ENCODE results near the gene KLHL6.
"Not testable (repeated sequence)": the region's sequence is repeated elsewhere in the genome, so short reads cannot be mapped to it uniquely, and the experiment has no call there.

The KLHL6 gene

GRCh38 chr3:183447206-183448001 lies 108.1 kb downstream of the KLHL6 start:
- peak; percentile 64 for DNase-seq (ENCODE audit: low read depth)

GRCh38 chr3:183446838-183447205 lies 108.7 kb downstream of the KLHL6 start:
- DNase-seq (ENCODE audit: low read depth) = no peak

- DNase-seq (ENCODE audit: low read depth) = no peak
These were observed 110.8 kb downstream of the KLHL6 start for GRCh38 chr3:183444748-183445147.

GRCh38 chr3:183443395-183444385 lies 111.8 kb downstream of the KLHL6 start:
- no peak for DNase-seq (ENCODE audit: low read depth)

- no peak for DNase-seq (ENCODE audit: low read depth)
These were observed 112.5 kb downstream of the KLHL6 start for GRCh38 chr3:183442994-183443393.

GRCh38 chr3:183440521-183440920 lies 115.0 kb downstream of the KLHL6 start:
- DNase-seq (ENCODE audit: low read depth) = not testable (repeated sequence)

DNA sequence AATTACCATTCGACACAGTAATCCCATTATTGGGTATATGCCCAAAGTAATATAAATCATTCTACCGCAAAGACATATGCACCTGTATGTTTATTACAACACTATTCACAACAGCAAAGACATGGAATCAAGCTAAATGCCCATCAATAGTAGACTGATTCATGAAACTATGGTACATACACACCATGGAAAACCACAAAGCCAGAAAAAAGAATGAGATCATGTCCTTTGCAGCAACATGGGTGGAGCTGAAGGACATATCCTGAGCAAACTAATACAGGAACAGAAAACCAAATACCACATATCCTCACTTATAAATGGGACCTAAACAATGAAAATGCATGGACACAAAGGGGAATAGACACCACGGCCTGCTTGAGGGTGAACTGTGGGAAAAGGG lies 116.0 kb downstream of the KLHL6 start:
- DNase-seq (ENCODE audit: low read depth) = no peak

DNA sequence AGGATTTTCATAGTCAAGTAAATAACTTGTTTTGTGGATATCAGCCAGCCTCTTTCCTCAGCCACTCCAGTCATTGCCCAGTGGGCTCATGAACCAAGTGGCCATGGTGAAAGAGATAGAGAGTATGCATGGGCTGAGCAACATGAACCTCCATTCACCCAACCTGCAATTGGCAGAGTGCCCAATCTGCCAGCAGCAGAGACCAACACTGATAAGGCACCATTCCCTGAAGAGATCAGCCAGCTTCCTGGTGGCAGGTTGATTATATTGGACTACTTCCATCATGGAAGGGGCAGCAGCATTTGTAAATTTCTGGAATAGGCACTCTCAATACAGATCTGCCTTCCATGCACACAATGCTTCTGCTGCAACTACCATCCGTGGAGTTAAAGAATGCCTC lies 116.8 kb downstream of the KLHL6 start:
- no peak for DNase-seq (ENCODE audit: low read depth)

GRCh38 chr3:183437666-183438564 lies 117.6 kb downstream of the KLHL6 start:
- no peak for DNase-seq (ENCODE audit: low read depth)

Measured in stimulated activated CD8-positive, alpha-beta memory T cell treated with anti-CD3 and anti-CD28 coated beads, Interleukin-4, amount 100 ng/mL, for 24 hours (primary cell).